Retina (tissue), 1 donor: Measurements from ENCODE around the gene SCAF8.
"Not testable (repeated sequence)": the region's sequence is repeated elsewhere in the genome, so short reads cannot be mapped to it uniquely, and the experiment has no call there.

Experiments used
- DNase-seq: peaks from one replicate; pipeline ENCODE4 v3.0.0-alpha.2; 2016

Gene SCAF8

GRCh38 chr6:154786144-154786868 lies 53.1 kb downstream of the SCAF8 start:
- DNase-seq, result no peak

GRCh38 chr6:154791556-154792317 lies 58.5 kb downstream of the SCAF8 start:
- DNase-seq, result no peak

GRCh38 chr6:154792325-154792724 lies 59.1 kb downstream of the SCAF8 start:
- DNase-seq, result no peak

GRCh38 chr6:154792761-154793160 lies 59.5 kb downstream of the SCAF8 start:
- DNase-seq, result no peak

GRCh38 chr6:154796484-154796883 lies 63.3 kb downstream of the SCAF8 start:
- DNase-seq, result no peak

- DNase-seq, result no peak
These were observed 64.6 kb downstream of the SCAF8 start for GRCh38 chr6:154797857-154798256.

GRCh38 chr6:154800338-154800737 lies 67.1 kb downstream of the SCAF8 start:
- no peak for DNase-seq

GRCh38 chr6:154805288-154805911 lies 72.2 kb downstream of the SCAF8 start:
- DNase-seq, result no peak

- DNase-seq, result no peak
These were observed 73.6 kb downstream of the SCAF8 start for GRCh38 chr6:154806804-154807203.

GRCh38 chr6:154811663-154812062 lies 78.4 kb downstream of the SCAF8 start:
- not testable (repeated sequence) for DNase-seq

- no peak for DNase-seq
These were observed 80.8 kb downstream of the SCAF8 start for GRCh38 chr6:154814063-154814462.

- DNase-seq, result no peak
These were observed 83.0 kb downstream of the SCAF8 start for GRCh38 chr6:154815938-154816820.

- DNase-seq, result no peak
These were observed 87.9 kb downstream of the SCAF8 start for GRCh38 chr6:154821099-154821498.

GRCh38 chr6:154821638-154822037 lies 88.4 kb downstream of the SCAF8 start:
- DNase-seq, result no peak

- DNase-seq, result no peak
These were observed 89.8 kb downstream of the SCAF8 start for GRCh38 chr6:154822947-154823558.

- no peak for DNase-seq
These were observed 90.9 kb downstream of the SCAF8 start for GRCh38 chr6:154824076-154824475.

- no peak for DNase-seq
These were observed 96.8 kb downstream of the SCAF8 start for GRCh38 chr6:154829970-154830369.

- no peak for DNase-seq
These were observed 97.6 kb downstream of the SCAF8 start for GRCh38 chr6:154830771-154831170.

- DNase-seq, result no peak
These were observed 102.1 kb downstream of the SCAF8 start for GRCh38 chr6:154835307-154835706.

- DNase-seq, result no peak
These were observed 106.3 kb downstream of the SCAF8 start for GRCh38 chr6:154839546-154839945.

GRCh38 chr6:154840363-154840762 lies 107.1 kb downstream of the SCAF8 start:
- no peak for DNase-seq

GRCh38 chr6:154841109-154841508 lies 107.9 kb downstream of the SCAF8 start:
- no peak for DNase-seq
